SK-N-SH treated with all-trans-retinoic acid at 6 μM for 48 hours (cell line): ENCODE results near the gene HHAT.

Experiments
- ATAC-seq: fragments of 200-7000 bp; cut with Tn5 transposase; 3 replicates; pipeline ENCODE4 v1.9.1; 2020; ENCODE audit warnings: mild to moderate bottlenecking, moderate library complexity
- ARNTL ChIP-seq: fragments of 450-650 bp; formaldehyde crosslinking; IDR thresholded peaks from 2 replicates; pipeline ENCODE4 v1.5.0; 2020; ENCODE audit warnings: low read depth, mild to moderate bottlenecking, moderate library complexity, borderline replicate concordance
- BACH2 ChIP-seq: fragments of 250-450 bp; sonication (Bioruptor Pico); IDR thresholded peaks from 2 replicates; pipeline ENCODE4 v1.9.0; 2021; ENCODE audit warnings: mild to moderate bottlenecking, borderline replicate concordance
- CSDC2 ChIP-seq: fragments of 250-450 bp; sonication (Bioruptor Pico); IDR thresholded peaks from 2 replicates; pipeline ENCODE4 v1.5.0; 2020; ENCODE audit warnings: mild to moderate bottlenecking, moderate library complexity
- CSRNP3 ChIP-seq: fragments of 250-450 bp; sonication (Bioruptor Pico); IDR thresholded peaks from 2 replicates; pipeline ENCODE4 v1.5.1; 2021; ENCODE audit warnings: mild to moderate bottlenecking, moderate library complexity
- ESRRG ChIP-seq: fragments of 250-450 bp; sonication (Bioruptor Pico); IDR thresholded peaks from 2 replicates; pipeline ENCODE4 v1.6.1; 2021; ENCODE audit warnings: mild to moderate bottlenecking
- GLIS3 ChIP-seq: fragments of 250-450 bp; sonication (Bioruptor Pico); IDR thresholded peaks from 2 replicates; pipeline ENCODE4 v1.5.0; 2020; ENCODE audit warnings: mild to moderate bottlenecking, moderate library complexity
- ISL1 ChIP-seq: fragments of 250-450 bp; sonication (Bioruptor Pico); IDR thresholded peaks from 2 replicates; pipeline ENCODE4 v2.1.2; 2022; ENCODE audit warnings: mild to moderate bottlenecking, moderate library complexity
- OSR1 ChIP-seq: fragments of 250-450 bp; sonication (Bioruptor Pico); IDR thresholded peaks from 2 replicates; pipeline ENCODE4 v1.8.0; 2022; ENCODE audit warnings: moderate library complexity, mild to moderate bottlenecking, inconsistent platforms
- PATZ1 ChIP-seq: fragments of 250-450 bp; sonication (Bioruptor Pico); IDR thresholded peaks from 2 replicates; pipeline ENCODE4 v1.8.0; 2020; ENCODE audit warnings: mild to moderate bottlenecking, moderate library complexity, borderline replicate concordance
- POU6F1 ChIP-seq: fragments of 250-450 bp; sonication (Bioruptor Pico); IDR thresholded peaks from 2 replicates; pipeline ENCODE4 v1.8.0; 2021; ENCODE audit warnings: low read depth, mild to moderate bottlenecking, moderate library complexity, borderline replicate concordance
- PPARA ChIP-seq: fragments of 250-450 bp; sonication (Bioruptor Pico); IDR thresholded peaks from 2 replicates; pipeline ENCODE4 v1.5.0; 2020; ENCODE audit warnings: mild to moderate bottlenecking, borderline replicate concordance
- RARB ChIP-seq: fragments of 250-450 bp; sonication (Bioruptor Pico); IDR thresholded peaks from 2 replicates; pipeline ENCODE4 v1.8.0; 2021; ENCODE audit warnings: mild to moderate bottlenecking, moderate library complexity
- SNAI2 ChIP-seq: fragments of 250-450 bp; sonication (Bioruptor Pico); IDR thresholded peaks from 2 replicates; pipeline ENCODE4 v1.5.0; 2020; ENCODE audit warnings: mild to moderate bottlenecking, moderate library complexity
- TCF4 ChIP-seq: fragments of 250-450 bp; sonication (Bioruptor Pico); IDR thresholded peaks from 2 replicates; pipeline ENCODE4 v1.8.0; 2021; ENCODE audit warnings: mild to moderate bottlenecking, moderate library complexity, borderline replicate concordance
- TOX ChIP-seq: fragments of 250-450 bp; sonication (Bioruptor Pico); IDR thresholded peaks from 2 replicates; pipeline ENCODE4 v1.8.0; 2021; ENCODE audit warnings: mild to moderate bottlenecking, moderate library complexity, borderline replicate concordance
- TSHZ2 ChIP-seq: fragments of 250-450 bp; sonication (Bioruptor Pico); IDR thresholded peaks from 2 replicates; pipeline ENCODE4 v1.5.0; 2020; ENCODE audit warnings: mild to moderate bottlenecking, moderate library complexity
- ZC3H10 ChIP-seq: fragments of 250-450 bp; sonication (Bioruptor Pico); IDR thresholded peaks from 2 replicates; pipeline ENCODE4 v1.5.1; 2021; ENCODE audit warnings: mild to moderate bottlenecking, moderate library complexity
- ZFP3 ChIP-seq: fragments of 250-450 bp; sonication (Bioruptor Pico); IDR thresholded peaks from 2 replicates; pipeline ENCODE4 v1.5.0; 2020; ENCODE audit warnings: mild to moderate bottlenecking, moderate library complexity
- ZFP30 ChIP-seq: fragments of 450-650 bp; formaldehyde crosslinking; IDR thresholded peaks from 2 replicates; pipeline ENCODE4 v1.5.0; 2022; ENCODE audit warnings: mild to moderate bottlenecking, moderate library complexity
- ZNF565 ChIP-seq: fragments of 450-650 bp; formaldehyde crosslinking; conservative IDR thresholded peaks from 2 replicates; pipeline ENCODE4 v1.5.0; 2020; ENCODE audit warnings: low read depth, mild to moderate bottlenecking, moderate library complexity
- ZNF70 ChIP-seq: fragments of 450-650 bp; formaldehyde crosslinking; IDR thresholded peaks from 2 replicates; pipeline ENCODE4 v1.5.0; 2020; ENCODE audit warnings: mild to moderate bottlenecking, moderate library complexity
- ZNF8 ChIP-seq: fragments of 450-650 bp; formaldehyde crosslinking; IDR thresholded peaks from 2 replicates; pipeline ENCODE4 v1.5.0; 2020; ENCODE audit warnings: mild to moderate bottlenecking, moderate library complexity

Gene HHAT

GRCh38 chr1:210527091-210527490 lies 198.4 kb downstream of the HHAT start:
- no peak for ATAC-seq
- TF ChIP-seq SNAI2 (CRISPR knock-in tag) (no peak), CSDC2 (CRISPR knock-in tag) (no peak), ZFP3 (CRISPR knock-in tag) (no peak), ISL1 (CRISPR knock-in tag) (peak; percentile 64; the same call in 1 of the 2 replicates)

GRCh38 chr1:210531475-210532222 lies 202.9 kb downstream of the HHAT start:
- TF ChIP-seq TCF4 (CRISPR knock-in tag) (peak; percentile 93), ZC3H10 (CRISPR knock-in tag) (no peak), TOX (no peak), ISL1 (CRISPR knock-in tag) (peak; percentile 32; the same call in 1 of the 2 replicates)
- peak; percentile 71 for ATAC-seq

GRCh38 chr1:210532223-210532598 lies 203.5 kb downstream of the HHAT start:
- TF ChIP-seq ZNF70 (CRISPR knock-in tag) (no peak), CSRNP3 (CRISPR knock-in tag) (no peak), ZFP3 (CRISPR knock-in tag) (no peak), ESRRG (CRISPR knock-in tag) (no peak), ZNF565 (CRISPR knock-in tag) (no peak), GLIS3 (CRISPR knock-in tag) (no peak), TOX (no peak), POU6F1 (CRISPR knock-in tag) (no peak), ZFP30 (CRISPR knock-in tag) (no peak), OSR1 (CRISPR knock-in tag) (no peak), ZNF8 (CRISPR knock-in tag) (no peak), RARB (CRISPR knock-in tag) (no peak), PPARA (no peak), ISL1 (CRISPR knock-in tag) (no peak)
- peak; percentile 47 for ATAC-seq

GRCh38 chr1:210535761-210536160 lies 207.1 kb downstream of the HHAT start:
- TF ChIP-seq PPARA, result no peak
- no peak for TF ChIP-seq ZNF8 (CRISPR knock-in tag)
- TF ChIP-seq ARNTL (CRISPR knock-in tag), result no peak
- no peak for TF ChIP-seq CSDC2 (CRISPR knock-in tag)
- TF ChIP-seq ZNF565 (CRISPR knock-in tag), result no peak
- no peak for TF ChIP-seq TSHZ2 (CRISPR knock-in tag)
- no peak for TF ChIP-seq RARB (CRISPR knock-in tag)
- TF ChIP-seq OSR1 (CRISPR knock-in tag), result no peak
- no peak for TF ChIP-seq BACH2 (CRISPR knock-in tag)
- no peak for TF ChIP-seq ESRRG (CRISPR knock-in tag)
- no peak for TF ChIP-seq CSRNP3 (CRISPR knock-in tag)
- TF ChIP-seq ZFP3 (CRISPR knock-in tag), result no peak
- no peak for TF ChIP-seq ZNF70 (CRISPR knock-in tag)
- TF ChIP-seq PATZ1 (CRISPR knock-in tag), result no peak
- no peak for TF ChIP-seq TCF4 (CRISPR knock-in tag)
- no peak for TF ChIP-seq ZFP30 (CRISPR knock-in tag)
- TF ChIP-seq TOX, result no peak
- TF ChIP-seq GLIS3 (CRISPR knock-in tag), result no peak
- peak; percentile 8; the same call in 1 of the 3 replicates for ATAC-seq
